ENCODE measurements around the gene LDHAL6B.

LDHAL6B gene

DNA sequence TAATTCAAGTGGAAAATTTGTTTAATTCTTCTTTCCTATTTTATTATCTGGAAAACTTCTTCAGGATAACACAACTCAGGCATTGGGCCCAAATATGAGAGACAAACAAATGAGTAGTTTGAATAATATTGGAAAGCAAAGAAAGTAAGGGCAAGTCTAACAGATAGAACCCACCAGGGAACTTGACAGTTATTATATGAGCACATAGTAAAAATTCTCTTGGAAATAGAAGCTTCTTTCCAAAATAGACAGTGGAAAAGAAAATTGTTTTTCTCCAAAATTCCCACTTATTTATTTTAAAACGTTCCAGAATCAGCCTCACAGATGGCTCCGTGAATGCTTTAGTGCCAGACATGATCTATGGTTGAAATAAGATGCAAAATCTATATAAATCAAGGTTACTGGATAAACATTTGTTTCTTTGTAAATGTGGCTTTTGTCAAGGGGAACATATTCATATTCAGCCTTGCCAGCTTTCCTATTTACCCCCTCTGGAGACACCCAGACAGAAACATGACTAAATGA is 23.9 kb downstream of the LDHAL6B start:
- no peak for DNase-seq
- Histone ChIP-seq H3K14ac (ENCODE audit: low read length) (no peak overlapping the region), H3K4me3 (ENCODE audit: low read depth, low read length) (no peak overlapping the region), H3K4ac (ENCODE audit: low read depth, low read length) (no peak overlapping the region), H2BK5ac (ENCODE audit: low read depth, low read length, poor library complexity) (no peak overlapping the region), H3K79me1 (ENCODE audit: low read length) (no peaks in the 10 kb centered on the region), H3K27ac (ENCODE audit: low read depth, low read length) (no peak overlapping the region), H2AK5ac (ENCODE audit: low read length) (no peak overlapping the region), H3K4me1 (ENCODE audit: control insufficient read depth in 1 of 2, insufficient read depth in 2 of 2, low read length in 2 of 2) (no peaks in the 10 kb centered on the region), H4K12ac (ENCODE audit: low read depth, low read length) (no peak overlapping the region), H2BK12ac (ENCODE audit: low read length) (no peak overlapping the region), H3K18ac (ENCODE audit: low read length) (no peak overlapping the region), H3K23ac (ENCODE audit: low read length) (no peak overlapping the region), H3K9ac (ENCODE audit: low read length) (no peak overlapping the region), H3K27me3 (ENCODE audit: insufficient read depth, low read length) (no peaks in the 10 kb centered on the region), H3K4me2 (ENCODE audit: low read length) (no peak overlapping the region), H3K9me3 (ENCODE audit: insufficient read depth, low read depth, low read length) (no peaks in the 10 kb centered on the region), H4K8ac (ENCODE audit: low read depth, low read length) (no peak overlapping the region), H2AFZ (ENCODE audit: insufficient read depth, low read length, poor library complexity) (no peak overlapping the region), H4K91ac (ENCODE audit: low read depth, low read length) (no peak overlapping the region), H3K36me3 (ENCODE audit: control insufficient read depth in 1 of 2, insufficient read depth in 2 of 2, low read length in 2 of 2) (peaks cover 2% of the 10 kb centered on the region in 2 experiments), H3K79me2 (ENCODE audit: control insufficient read depth, insufficient read depth, low read length, poor library complexity) (no peaks in the 10 kb centered on the region), H2BK120ac (ENCODE audit: insufficient read depth, low read length, poor library complexity) (no peak overlapping the region)
- WGBS (ENCODE audit: extremely low coverage, insufficient coverage, insufficient read length) = no CpG with 5 or more reads among the region's 2 CpGs

DNA sequence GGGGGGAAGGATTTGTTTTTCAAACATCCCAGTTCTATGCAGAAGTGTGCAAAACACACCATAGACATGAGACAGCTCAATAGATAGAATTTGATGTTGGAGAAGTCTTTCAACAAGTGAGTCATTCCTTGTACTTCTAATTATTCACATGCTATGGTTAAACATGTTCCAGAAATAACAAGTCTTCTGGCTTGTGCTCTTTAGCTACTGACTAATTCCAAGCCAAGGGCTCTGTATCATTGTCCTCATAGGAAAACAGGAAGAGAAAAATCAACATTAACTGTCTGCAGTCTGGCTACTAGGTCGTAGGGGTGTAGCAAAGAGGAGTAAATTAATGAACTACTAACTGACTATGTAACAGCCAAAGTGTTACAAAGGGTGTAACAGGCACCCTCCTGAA is 25.8 kb downstream of the LDHAL6B start:
- Histone ChIP-seq H2BK5ac (ENCODE audit: low read depth, low read length, poor library complexity) (no peak overlapping the region), H3K79me1 (ENCODE audit: low read length) (no peaks in the 10 kb centered on the region), H4K12ac (ENCODE audit: low read depth, low read length) (no peak overlapping the region), H3K4me3 (ENCODE audit: low read depth, low read length) (no peak overlapping the region), H3K4ac (ENCODE audit: low read depth, low read length) (no peak overlapping the region), H2AK5ac (ENCODE audit: low read length) (no peak overlapping the region), H2BK120ac (ENCODE audit: insufficient read depth, low read length, poor library complexity) (no peak overlapping the region), H3K9me3 (ENCODE audit: insufficient read depth, low read depth, low read length) (no peaks in the 10 kb centered on the region), H3K14ac (ENCODE audit: low read length) (no peak overlapping the region), H3K79me2 (ENCODE audit: control insufficient read depth, insufficient read depth, low read length, poor library complexity) (no peaks in the 10 kb centered on the region), H3K9ac (ENCODE audit: low read length) (no peak overlapping the region), H3K4me2 (ENCODE audit: low read length) (no peak overlapping the region), H3K18ac (ENCODE audit: low read length) (no peak overlapping the region), H3K4me1 (ENCODE audit: control insufficient read depth in 1 of 2, insufficient read depth in 2 of 2, low read length in 2 of 2) (no peaks in the 10 kb centered on the region), H2AFZ (ENCODE audit: insufficient read depth, low read length, poor library complexity) (no peak overlapping the region), H3K27ac (ENCODE audit: low read depth, low read length) (no peak overlapping the region), H2BK12ac (ENCODE audit: low read length) (no peak overlapping the region), H4K91ac (ENCODE audit: low read depth, low read length) (no peak overlapping the region), H3K23ac (ENCODE audit: low read length) (no peak overlapping the region), H3K27me3 (ENCODE audit: insufficient read depth, low read length) (no peaks in the 10 kb centered on the region), H4K8ac (ENCODE audit: low read depth, low read length) (no peak overlapping the region), H3K36me3 (ENCODE audit: control insufficient read depth in 1 of 2, insufficient read depth in 2 of 2, low read length in 2 of 2) (peaks cover 2% of the 10 kb centered on the region in 2 experiments)
- WGBS (ENCODE audit: extremely low coverage, insufficient coverage, insufficient read length) = no CpG with 5 or more reads among the region's 1 CpG
- peak in 1 of 2 donors; percentile 13 for DNase-seq

DNA sequence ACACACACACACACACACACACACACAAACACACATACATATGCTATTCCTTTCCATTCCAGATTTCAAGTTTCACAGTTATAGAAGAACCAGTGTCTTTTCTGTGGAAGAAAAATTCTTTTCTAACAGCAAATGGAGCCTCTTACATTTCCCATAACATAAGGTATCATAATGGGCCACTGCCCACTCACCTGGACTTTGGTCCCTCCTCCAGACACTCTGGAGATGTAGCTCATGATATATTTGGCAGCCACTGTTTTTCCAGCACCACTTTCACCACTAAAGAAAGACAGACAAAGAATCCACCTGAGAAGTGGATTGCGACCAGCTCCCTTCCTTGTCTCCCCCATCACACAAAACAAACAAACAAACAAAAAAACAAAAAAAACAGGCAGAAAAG is 29.8 kb downstream of the LDHAL6B start:
- no peak overlapping the region for H4K8ac ChIP-seq (ENCODE audit: low read depth, low read length)
- H3K4ac ChIP-seq (ENCODE audit: low read depth, low read length) = no peak overlapping the region
- no peak overlapping the region for H3K4me3 ChIP-seq (ENCODE audit: low read depth, low read length)
- no peak overlapping the region for H2BK5ac ChIP-seq (ENCODE audit: low read depth, low read length, poor library complexity)
- no peak overlapping the region for H3K18ac ChIP-seq (ENCODE audit: low read length)
- H3K79me2 ChIP-seq (ENCODE audit: control insufficient read depth, insufficient read depth, low read length, poor library complexity) = no peaks in the 10 kb centered on the region
- H2AFZ ChIP-seq (ENCODE audit: insufficient read depth, low read length, poor library complexity) = no peak overlapping the region
- no peaks in the 10 kb centered on the region for H3K9me3 ChIP-seq (ENCODE audit: insufficient read depth, low read depth, low read length)
- no peak overlapping the region for H4K91ac ChIP-seq (ENCODE audit: low read depth, low read length)
- H4K12ac ChIP-seq (ENCODE audit: low read depth, low read length) = no peak overlapping the region
- no peaks in the 10 kb centered on the region for H3K79me1 ChIP-seq (ENCODE audit: low read length)
- H3K27ac ChIP-seq (ENCODE audit: low read depth, low read length) = no peak overlapping the region
- no peak overlapping the region for H3K9ac ChIP-seq (ENCODE audit: low read length)
- no peak overlapping the region for H2BK12ac ChIP-seq (ENCODE audit: low read length)
- no peak overlapping the region for H3K14ac ChIP-seq (ENCODE audit: low read length)
- no peak overlapping the region for H2BK120ac ChIP-seq (ENCODE audit: insufficient read depth, low read length, poor library complexity)
- DNase-seq = no peak
- H3K4me1 ChIP-seq (ENCODE audit: control insufficient read depth in 1 of 2, insufficient read depth in 2 of 2, low read length in 2 of 2) = no peaks in the 10 kb centered on the region
- WGBS (ENCODE audit: extremely low coverage, insufficient coverage, insufficient read length) = no CpG with 5 or more reads among the region's 1 CpG
- no peaks in the 10 kb centered on the region for H3K27me3 ChIP-seq (ENCODE audit: insufficient read depth, low read length)
- H3K36me3 ChIP-seq (ENCODE audit: control insufficient read depth in 1 of 2, insufficient read depth in 2 of 2, low read length in 2 of 2) = no peaks in the 10 kb centered on the region
- H3K23ac ChIP-seq (ENCODE audit: low read length) = no peak overlapping the region
- no peak overlapping the region for H3K4me2 ChIP-seq (ENCODE audit: low read length)
- no peak overlapping the region for H2AK5ac ChIP-seq (ENCODE audit: low read length)

DNA sequence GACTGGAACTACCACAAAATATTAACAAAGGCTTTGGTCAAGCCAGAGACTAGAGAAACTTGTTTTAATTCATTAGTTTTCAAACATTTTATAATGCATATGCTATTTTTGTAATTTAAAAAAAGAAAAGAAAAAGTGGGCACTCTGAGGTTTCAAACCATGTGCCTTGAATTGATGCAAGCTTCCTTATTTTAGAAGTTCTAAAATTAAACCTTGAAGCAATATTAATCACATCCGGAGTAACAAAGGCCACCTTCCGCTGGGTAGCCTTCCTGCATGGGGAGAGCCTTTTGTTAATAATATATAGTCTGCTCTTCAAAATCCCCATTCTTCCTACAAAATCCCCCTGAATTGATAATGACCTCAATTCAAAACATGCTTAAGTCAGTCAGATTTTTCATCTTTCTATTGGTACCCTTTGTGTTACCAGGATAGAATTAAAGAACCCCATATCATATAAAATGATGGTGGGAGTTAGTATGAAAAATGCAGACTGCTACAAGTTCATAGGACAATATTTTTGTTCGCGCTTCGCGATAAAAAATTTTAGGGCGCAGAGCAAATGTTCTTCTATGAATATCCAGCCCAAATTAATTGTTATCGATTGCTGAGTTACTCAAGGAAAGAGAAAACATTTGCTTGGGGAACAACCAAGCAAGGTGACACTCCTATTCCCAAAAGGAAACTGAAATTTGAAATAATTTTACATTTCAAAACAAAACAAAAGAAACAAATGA is 30.6 kb downstream of the LDHAL6B start:
- Histone ChIP-seq H3K79me1 (ENCODE audit: low read length) (no peaks in the 10 kb centered on the region), H3K4me2 (ENCODE audit: low read length) (no peak overlapping the region), H3K27ac (ENCODE audit: low read depth, low read length) (no peak overlapping the region), H3K27me3 (ENCODE audit: insufficient read depth, low read length) (no peaks in the 10 kb centered on the region), H3K36me3 (ENCODE audit: control insufficient read depth in 1 of 2, insufficient read depth in 2 of 2, low read length in 2 of 2) (no peaks in the 10 kb centered on the region), H3K79me2 (ENCODE audit: control insufficient read depth, insufficient read depth, low read length, poor library complexity) (no peaks in the 10 kb centered on the region), H3K23ac (ENCODE audit: low read length) (no peak overlapping the region), H3K9ac (ENCODE audit: low read length) (no peak overlapping the region), H4K8ac (ENCODE audit: low read depth, low read length) (no peak overlapping the region), H3K14ac (ENCODE audit: low read length) (no peak overlapping the region), H2AFZ (ENCODE audit: insufficient read depth, low read length, poor library complexity) (no peak overlapping the region), H4K12ac (ENCODE audit: low read depth, low read length) (no peak overlapping the region), H2AK5ac (ENCODE audit: low read length) (no peak overlapping the region), H3K4me3 (ENCODE audit: low read depth, low read length) (no peak overlapping the region), H3K4me1 (ENCODE audit: control insufficient read depth in 1 of 2, insufficient read depth in 2 of 2, low read length in 2 of 2) (no peaks in the 10 kb centered on the region), H3K9me3 (ENCODE audit: insufficient read depth, low read depth, low read length) (no peaks in the 10 kb centered on the region), H3K4ac (ENCODE audit: low read depth, low read length) (no peak overlapping the region), H4K91ac (ENCODE audit: low read depth, low read length) (no peak overlapping the region), H3K18ac (ENCODE audit: low read length) (no peak overlapping the region), H2BK120ac (ENCODE audit: insufficient read depth, low read length, poor library complexity) (no peak overlapping the region), H2BK5ac (ENCODE audit: low read depth, low read length, poor library complexity) (no peak overlapping the region), H2BK12ac (ENCODE audit: low read length) (no peak overlapping the region)
- no CpG with 5 or more reads among the region's 8 CpGs for WGBS (ENCODE audit: extremely low coverage, insufficient coverage, insufficient read length)
- no peak for DNase-seq
